Skeletal muscle satellite cell (primary cell): ENCODE data around the gene PPP1R14B.

Experiments used
- H3K27me3 ChIP-seq: 2 replicates; pipeline ENCODE4 v1.7.0; 2013; ENCODE audit warnings: low read length; ENCODE audit not compliant: control insufficient read depth, insufficient read depth
- H3K36me3 ChIP-seq: 2 replicates; pipeline ENCODE4 v1.7.0; 2013; ENCODE audit warnings: mild to moderate bottlenecking, control low read depth, low read length; ENCODE audit not compliant: insufficient read depth
- H3K4me1 ChIP-seq: 2 replicates; pipeline ENCODE4 v1.7.0; 2013; ENCODE audit warnings: low read length; ENCODE audit not compliant: control insufficient read depth, insufficient read depth
- H3K4me2 ChIP-seq: 2 replicates; pipeline ENCODE4 v1.7.0; 2013; ENCODE audit warnings: mild to moderate bottlenecking, low read length
- H3K4me3 ChIP-seq: 2 replicates; pipeline ENCODE4 v1.7.0; 2013; ENCODE audit warnings: low read length
- H3K9ac ChIP-seq: 2 replicates; pipeline ENCODE4 v1.7.0; 2013; ENCODE audit warnings: mild to moderate bottlenecking, low read depth, low read length, moderate library complexity
- H3K9me3 ChIP-seq: replicated peaks from 2 replicates; pipeline ENCODE4 v1.7.0; 2013; ENCODE audit warnings: mild to moderate bottlenecking, control low read depth, low read length

The PPP1R14B gene

DNA sequence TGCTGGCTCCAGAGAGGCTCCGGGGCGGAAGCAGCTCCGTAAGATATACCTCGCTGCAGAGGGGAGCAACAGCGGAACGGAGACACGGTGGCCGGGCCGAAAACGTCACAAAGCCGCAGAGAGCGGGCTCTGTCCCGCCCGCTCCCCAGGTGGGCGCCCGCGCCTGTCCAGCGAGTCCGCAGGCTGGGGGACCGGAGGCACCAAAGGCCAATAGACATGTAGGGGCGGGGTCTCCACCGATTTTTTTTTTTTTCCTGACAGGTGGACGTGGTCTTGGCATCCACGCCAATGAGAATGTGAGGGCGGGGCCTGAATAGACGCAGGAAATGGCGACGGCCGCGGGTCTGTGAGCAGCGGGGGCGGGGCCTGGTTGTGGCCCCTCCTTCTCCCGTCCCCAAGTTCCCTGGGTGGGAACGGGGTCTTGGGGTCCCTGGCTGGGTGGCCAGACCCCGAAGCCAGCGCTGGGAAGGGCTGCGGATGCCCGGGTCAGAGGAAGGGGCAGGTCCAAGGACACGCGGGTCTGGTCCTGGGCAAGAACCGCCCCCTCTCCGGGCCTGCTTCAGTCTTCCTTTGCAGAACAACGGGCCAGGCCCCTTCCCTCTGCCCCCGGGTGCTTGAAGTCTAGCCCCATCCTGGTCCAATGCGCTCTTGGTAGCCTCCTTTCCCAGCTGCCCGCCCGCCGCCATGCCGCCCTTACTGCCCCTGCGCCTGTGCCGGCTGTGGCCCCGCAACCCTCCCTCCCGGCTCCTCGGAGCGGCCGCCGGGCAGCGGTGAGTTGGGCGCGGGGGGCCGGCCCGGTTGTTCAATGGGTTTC lies 16.4 kb downstream of the PPP1R14B start, which contains the start of gene DNAJC4:
Gene DNAJC4, plus strand, starts transcription at position 378 of the 814 bp plus-strand sequence. Its CDS starts 307 bp downstream, at position 685.
- Histone ChIP-seq H3K4me3 (peak within 1 kb of the TSS; percentile 83), H3K9ac (peak within 1 kb of the TSS; percentile 87), H3K4me2 (peak within 1 kb of the TSS; percentile 96), H3K4me1 (peaks cover 44% of the 10 kb centered on the region), H3K36me3 (peaks cover 4% of the 10 kb centered on the region), H3K27me3 (no peaks in the 10 kb centered on the region), H3K9me3 (no peaks in the 10 kb centered on the region)

- H3K27me3 ChIP-seq = no peaks in the 10 kb centered on the region
- peak overlapping the region; percentile 83 for H3K4me3 ChIP-seq
- peak overlapping the region; percentile 87 for H3K9ac ChIP-seq
- peak overlapping the region; percentile 96 for H3K4me2 ChIP-seq
- peaks cover 4% of the 10 kb centered on the region for H3K36me3 ChIP-seq
- no peaks in the 10 kb centered on the region for H3K9me3 ChIP-seq
- H3K4me1 ChIP-seq = peaks cover 46% of the 10 kb centered on the region
These were observed 17.0 kb downstream of the PPP1R14B start for GRCh38 chr11:64229744-64230170.

DNA sequence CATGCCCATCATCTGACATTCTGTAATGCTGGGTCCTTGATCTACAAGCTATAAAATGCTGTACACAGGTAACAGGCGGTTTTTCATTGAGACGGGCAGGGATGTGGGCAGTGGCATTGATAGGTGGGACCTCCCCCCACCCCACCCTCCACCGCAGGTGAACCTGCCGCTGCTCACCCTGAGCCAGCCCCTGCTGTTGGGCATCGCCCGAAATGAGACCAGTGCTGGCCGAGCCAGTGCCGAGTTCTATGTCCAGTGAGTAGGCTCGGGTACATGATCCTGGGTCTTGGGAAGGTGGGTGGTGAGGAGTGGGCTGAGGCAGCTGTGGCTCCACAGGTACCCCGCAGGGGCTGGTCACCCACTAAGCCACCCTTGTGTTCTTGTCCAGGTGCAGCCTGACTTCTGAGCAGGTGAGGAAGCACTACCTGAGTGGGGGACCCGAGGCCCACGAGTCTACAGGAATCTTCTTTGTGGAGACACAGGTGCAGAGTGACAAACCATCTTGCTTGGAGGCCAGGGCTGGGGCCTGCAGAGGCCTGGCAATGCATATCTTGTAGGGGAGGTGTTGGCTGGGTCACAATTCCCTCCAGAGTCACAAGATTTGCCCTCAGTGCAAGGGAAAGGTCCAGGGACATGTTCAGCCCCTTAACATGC lies 17.5 kb downstream of the PPP1R14B start:
- H3K36me3 ChIP-seq = peaks cover 4% of the 10 kb centered on the region
- H3K4me2 ChIP-seq = peak overlapping the region; percentile 96
- H3K9ac ChIP-seq = no peak overlapping the region
- no peaks in the 10 kb centered on the region for H3K27me3 ChIP-seq
- H3K4me1 ChIP-seq = peaks cover 49% of the 10 kb centered on the region
- H3K9me3 ChIP-seq = no peaks in the 10 kb centered on the region
- H3K4me3 ChIP-seq = peak overlapping the region; percentile 83

DNA sequence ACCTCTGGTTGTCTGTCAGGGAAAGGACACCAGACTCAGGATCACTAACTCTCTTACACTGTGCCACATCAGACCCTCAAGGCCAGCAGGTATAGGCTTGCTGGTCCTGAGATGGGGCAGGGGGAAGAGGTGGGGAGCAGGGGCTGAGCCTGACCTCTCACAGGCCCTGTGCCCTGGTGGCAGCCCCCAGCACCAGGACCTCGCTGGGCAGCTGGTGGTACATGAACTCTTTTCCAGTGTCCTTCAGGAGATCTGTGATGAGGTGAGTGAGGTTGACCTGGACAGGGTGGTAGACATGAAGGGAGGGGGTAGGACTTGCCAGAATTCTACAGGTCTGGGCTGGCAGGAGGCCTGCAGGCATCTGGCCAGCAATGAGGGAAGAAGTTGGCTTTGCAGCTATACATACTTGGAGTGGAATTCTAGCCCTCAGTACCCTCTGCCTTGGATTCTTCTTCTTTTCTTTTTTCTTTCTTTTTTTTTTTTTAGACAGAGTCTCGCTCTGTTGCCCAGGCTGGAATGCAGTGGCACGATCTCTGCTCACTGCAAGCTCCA lies 19.3 kb downstream of the PPP1R14B start:
- peak overlapping the region; percentile 91 for H3K4me3 ChIP-seq
- peaks cover 45% of the 10 kb centered on the region for H3K4me1 ChIP-seq
- H3K9ac ChIP-seq = peak overlapping the region; percentile 91
- peaks cover 15% of the 10 kb centered on the region for H3K36me3 ChIP-seq
- H3K4me2 ChIP-seq = peak overlapping the region; percentile 97
- no peaks in the 10 kb centered on the region for H3K9me3 ChIP-seq
- H3K27me3 ChIP-seq = no peaks in the 10 kb centered on the region

GRCh38 chr11:64226507-64227051 lies 20.2 kb downstream of the PPP1R14B start:
- H3K4me3 ChIP-seq = peak overlapping the region; percentile 91
- peak overlapping the region; percentile 91 for H3K9ac ChIP-seq
- no peaks in the 10 kb centered on the region for H3K27me3 ChIP-seq
- H3K36me3 ChIP-seq = peaks cover 15% of the 10 kb centered on the region
- peaks cover 45% of the 10 kb centered on the region for H3K4me1 ChIP-seq
- no peaks in the 10 kb centered on the region for H3K9me3 ChIP-seq
- H3K4me2 ChIP-seq = peak overlapping the region; percentile 97

- Histone ChIP-seq H3K4me1 (peaks cover 42% of the 10 kb centered on the region), H3K4me2 (peak within 1 kb of the TSS; percentile 97), H3K9me3 (no peaks in the 10 kb centered on the region), H3K27me3 (no peaks in the 10 kb centered on the region), H3K4me3 (peak within 1 kb of the TSS; percentile 91), H3K36me3 (peaks cover 20% of the 10 kb centered on the region), H3K9ac (peak within 1 kb of the TSS; percentile 91)
These were observed 20.9 kb downstream of the PPP1R14B start, which contains the start of the genes NUDT22 and TRPT1 for GRCh38 chr11:64225608-64226506. Gene NUDT22 (plus strand): TSS chr11:64226274. CDS start chr11:64226653, 379 bp downstream. Gene TRPT1 (minus strand): TSS chr11:64226186. CDS start chr11:64225860, 326 bp downstream.

DNA sequence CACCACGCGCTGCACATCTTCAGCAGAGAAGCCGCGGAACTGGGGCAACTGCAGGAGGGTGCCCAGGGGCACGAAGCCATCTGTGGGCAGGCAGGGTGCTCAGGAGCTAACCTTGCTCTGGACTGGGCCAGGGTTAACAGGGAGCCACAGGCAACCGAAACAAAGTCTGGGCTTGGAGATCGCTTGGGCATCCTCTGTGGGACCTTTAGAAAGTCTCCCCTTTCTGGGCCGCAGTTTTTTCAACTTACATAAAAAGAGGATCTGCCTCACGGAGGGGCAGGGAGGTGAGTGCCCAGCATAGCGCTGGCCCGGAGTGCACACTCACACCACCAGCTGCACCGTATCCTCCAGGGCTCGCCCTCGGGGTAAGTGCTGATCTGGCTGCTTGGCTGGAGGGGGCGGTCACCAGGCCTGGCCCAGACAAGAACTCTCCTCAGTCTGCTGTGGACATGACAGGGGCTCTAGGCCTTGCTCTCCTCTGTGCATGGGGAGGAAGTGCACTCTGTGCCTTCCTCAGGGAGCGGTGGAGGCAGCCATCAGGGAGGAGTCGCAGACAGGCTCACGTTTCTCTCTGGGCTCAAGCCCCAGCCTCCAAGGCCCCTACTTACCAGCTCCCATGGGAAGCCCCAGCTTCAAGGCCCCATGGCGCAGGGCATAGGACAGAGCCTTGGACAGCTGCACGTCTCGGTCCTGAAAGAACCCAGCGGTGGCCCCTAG lies 21.7 kb downstream of the PPP1R14B start:
- Histone ChIP-seq H3K27me3 (no peaks in the 10 kb centered on the region), H3K4me2 (peak overlapping the region; percentile 97), H3K36me3 (peaks cover 29% of the 10 kb centered on the region), H3K4me1 (peaks cover 37% of the 10 kb centered on the region), H3K9me3 (no peaks in the 10 kb centered on the region), H3K9ac (peak overlapping the region; percentile 91), H3K4me3 (peak overlapping the region; percentile 91)

DNA sequence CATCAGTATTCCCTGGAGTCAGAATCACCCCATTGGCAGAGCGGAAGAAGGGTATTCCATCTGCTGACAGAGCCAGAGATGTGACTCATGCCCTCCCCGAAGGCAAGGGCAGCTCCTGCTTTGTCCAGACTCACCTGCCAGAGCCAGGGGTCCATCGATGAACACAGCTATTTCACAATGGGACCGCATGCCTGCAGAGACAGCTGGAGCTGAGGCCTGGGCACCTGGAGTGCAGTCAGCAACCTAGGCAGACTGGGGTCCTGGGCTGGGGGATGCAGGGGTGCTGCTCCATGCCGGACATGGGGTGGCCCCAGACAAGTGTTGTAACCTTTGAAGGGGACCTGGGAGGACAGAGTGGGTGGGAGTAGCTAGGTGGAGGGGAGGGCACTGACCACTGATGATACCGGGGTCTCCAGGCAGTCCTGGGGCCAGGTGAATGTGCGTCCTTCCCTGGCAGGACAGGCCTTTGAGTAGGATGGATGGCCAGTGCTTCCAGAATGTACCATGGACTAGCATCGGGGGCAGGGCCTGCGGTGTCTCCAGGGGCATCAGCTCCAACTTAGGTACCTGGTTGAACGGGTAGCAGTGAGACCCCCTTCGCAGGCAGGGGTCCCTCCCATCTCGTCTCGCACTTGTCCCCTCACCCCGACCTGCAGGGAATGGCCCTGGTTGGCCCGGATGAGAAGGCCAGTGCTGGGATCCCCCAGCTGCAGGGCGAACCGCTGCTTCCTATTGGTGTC lies 22.4 kb downstream of the PPP1R14B start:
- Histone ChIP-seq H3K36me3 (peaks cover 35% of the 10 kb centered on the region), H3K27me3 (no peaks in the 10 kb centered on the region), H3K4me2 (peak overlapping the region; percentile 97), H3K9me3 (no peaks in the 10 kb centered on the region), H3K4me1 (peaks cover 30% of the 10 kb centered on the region), H3K9ac (no peak overlapping the region), H3K4me3 (no peak overlapping the region)

DNA sequence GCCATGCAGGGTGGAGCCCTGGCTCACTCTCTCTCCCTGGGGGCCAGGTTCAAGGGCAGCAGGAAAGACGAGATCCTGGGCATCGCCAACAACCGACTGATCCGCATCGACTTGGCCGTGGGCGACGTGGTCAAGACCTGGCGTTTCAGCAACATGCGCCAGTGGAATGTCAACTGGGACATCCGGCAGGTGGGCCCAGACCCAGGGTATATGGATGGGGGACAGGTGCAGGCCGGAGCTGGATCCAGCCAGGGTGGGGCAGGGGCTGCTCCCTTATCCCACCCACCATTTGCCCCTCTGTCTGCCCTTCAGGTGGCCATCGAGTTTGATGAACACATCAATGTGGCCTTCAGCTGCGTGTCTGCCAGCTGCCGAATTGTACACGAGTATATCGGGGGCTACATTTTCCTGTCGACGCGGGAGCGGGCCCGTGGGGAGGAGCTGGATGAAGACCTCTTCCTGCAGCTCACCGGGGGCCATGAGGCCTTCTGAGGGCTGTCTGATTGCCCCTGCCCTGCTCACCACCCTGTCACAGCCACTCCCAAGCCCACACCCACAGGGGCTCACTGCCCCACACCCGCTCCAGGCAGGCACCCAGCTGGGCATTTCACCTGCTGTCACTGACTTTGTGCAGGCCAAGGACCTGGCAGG lies 23.6 kb downstream of the PPP1R14B start:
- H3K4me3 ChIP-seq = no peak overlapping the region
- no peaks in the 10 kb centered on the region for H3K27me3 ChIP-seq
- H3K9ac ChIP-seq = no peak overlapping the region
- H3K9me3 ChIP-seq = no peaks in the 10 kb centered on the region
- peaks cover 28% of the 10 kb centered on the region for H3K4me1 ChIP-seq
- H3K4me2 ChIP-seq = no peak overlapping the region
- H3K36me3 ChIP-seq = peaks cover 38% of the 10 kb centered on the region
